Progenitor cell of endocrine pancreas (in vitro differentiated cells): ENCODE measurements around the gene MSANTD2. TPM values are rescaled to one million over a fixed set of nuclear protein-coding genes. Genes with fewer than 3 reads are reported as not detected.
"Not testable (repeated sequence)": the region's sequence is repeated elsewhere in the genome, so short reads cannot be mapped to it uniquely, and the experiment has no call there.

ENCODE experiments used
- DNase-seq: peaks from one replicate; pipeline ENCODE4 v3.0.0; 2021; ENCODE audit warnings: low spot score; ENCODE audit not compliant: unreplicated experiment
- H3K27ac Mint-ChIP-seq: 2 replicates; pipeline ENCODE4 v1.8.0; 2021; ENCODE audit warnings: mild to moderate bottlenecking, moderate library complexity, mixed read lengths
- H3K27me3 Mint-ChIP-seq: 2 replicates; pipeline ENCODE4 v1.8.0; 2021; ENCODE audit warnings: mixed read lengths
- H3K36me3 Mint-ChIP-seq: 2 replicates; pipeline ENCODE4 v1.8.0; 2022; ENCODE audit warnings: mixed read lengths; ENCODE audit not compliant: insufficient read depth
- H3K4me1 Mint-ChIP-seq: 2 replicates; pipeline ENCODE4 v1.8.0; 2021; ENCODE audit warnings: low read depth, mixed read lengths
- H3K4me3 Mint-ChIP-seq: 2 replicates; pipeline ENCODE4 v1.8.0; 2021; ENCODE audit warnings: low read depth, mild to moderate bottlenecking, moderate library complexity, mixed read lengths
- H3K9me3 Mint-ChIP-seq: 2 replicates; pipeline ENCODE4 v1.8.0; 2021; ENCODE audit warnings: low read depth, mixed read lengths
- total RNA-seq: library from RNA; stranded (reverse); gene quantifications from 2 replicates; pipeline ENCODE4 v1.2.1, GENCODE V29; 2021
- TF ChIP-seq, protein P1 (sequence below): fragments of 200-600 bp; sonication (generic); IDR thresholded peaks from one replicate; pipeline ENCODE4 v1.5.0; 2021; ENCODE audit warnings: antibody characterized with exemption, mild to moderate bottlenecking; ENCODE audit not compliant: unreplicated experiment

The MSANTD2 gene
- total RNA-seq, 1 donor from 2014 or later: 41.6 TPM

GRCh38 chr11:124776865-124777645 is 23.2 kb downstream of the MSANTD2 start:
- H3K4me3 Mint-ChIP-seq: no peak overlapping the region
- no peak overlapping the region for H3K27ac Mint-ChIP-seq
- peaks cover 17% of the 10 kb centered on the region for H3K36me3 Mint-ChIP-seq

GRCh38 chr11:124770959-124771358 is 29.2 kb downstream of the MSANTD2 start:
- not testable (repeated sequence) for H3K9me3 Mint-ChIP-seq, DNase-seq, H3K27ac Mint-ChIP-seq, H3K27me3 Mint-ChIP-seq, H3K4me3 Mint-ChIP-seq
- Mint-ChIP-seq H3K36me3 (peaks cover 17% of the 10 kb centered on the region), H3K4me1 (peaks cover 19% of the 10 kb centered on the region)

More at GRCh38 chr11:124776865-124777645, 23.2 kb downstream of the MSANTD2 start:
- Mint-ChIP-seq H3K4me1 (peaks cover 23% of the 10 kb centered on the region), H3K9me3 (peaks cover 2% of the 10 kb centered on the region), H3K27me3 (no peaks in the 10 kb centered on the region)
- TF ChIP-seq, protein P1, sequence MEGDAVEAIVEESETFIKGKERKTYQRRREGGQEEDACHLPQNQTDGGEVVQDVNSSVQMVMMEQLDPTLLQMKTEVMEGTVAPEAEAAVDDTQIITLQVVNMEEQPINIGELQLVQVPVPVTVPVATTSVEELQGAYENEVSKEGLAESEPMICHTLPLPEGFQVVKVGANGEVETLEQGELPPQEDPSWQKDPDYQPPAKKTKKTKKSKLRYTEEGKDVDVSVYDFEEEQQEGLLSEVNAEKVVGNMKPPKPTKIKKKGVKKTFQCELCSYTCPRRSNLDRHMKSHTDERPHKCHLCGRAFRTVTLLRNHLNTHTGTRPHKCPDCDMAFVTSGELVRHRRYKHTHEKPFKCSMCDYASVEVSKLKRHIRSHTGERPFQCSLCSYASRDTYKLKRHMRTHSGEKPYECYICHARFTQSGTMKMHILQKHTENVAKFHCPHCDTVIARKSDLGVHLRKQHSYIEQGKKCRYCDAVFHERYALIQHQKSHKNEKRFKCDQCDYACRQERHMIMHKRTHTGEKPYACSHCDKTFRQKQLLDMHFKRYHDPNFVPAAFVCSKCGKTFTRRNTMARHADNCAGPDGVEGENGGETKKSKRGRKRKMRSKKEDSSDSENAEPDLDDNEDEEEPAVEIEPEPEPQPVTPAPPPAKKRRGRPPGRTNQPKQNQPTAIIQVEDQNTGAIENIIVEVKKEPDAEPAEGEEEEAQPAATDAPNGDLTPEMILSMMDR: no peak
- no peak for DNase-seq

- Mint-ChIP-seq H3K9me3 (no peaks in the 10 kb centered on the region), H3K27ac (peak overlapping the region; percentile 52), H3K36me3 (peaks cover 15% of the 10 kb centered on the region), H3K27me3 (no peaks in the 10 kb centered on the region), H3K4me1 (peaks cover 11% of the 10 kb centered on the region), H3K4me3 (no peak overlapping the region)
- TF ChIP-seq, protein P1: no peak
- DNase-seq: no peak
Measured at GRCh38 chr11:124769806-124770774, 30.1 kb downstream of the MSANTD2 start.

GRCh38 chr11:124768914-124769313 is 31.3 kb downstream of the MSANTD2 start:
- Mint-ChIP-seq H3K4me1 (peaks cover 9% of the 10 kb centered on the region), H3K27me3 (no peaks in the 10 kb centered on the region), H3K27ac (no peak overlapping the region), H3K9me3 (no peaks in the 10 kb centered on the region), H3K4me3 (no peak overlapping the region), H3K36me3 (peaks cover 15% of the 10 kb centered on the region)
- no peak for DNase-seq
- TF ChIP-seq, protein P1: no peak

GRCh38 chr11:124766156-124766555 is 34.0 kb downstream of the MSANTD2 start:
- Mint-ChIP-seq H3K4me1 (peaks cover 16% of the 10 kb centered on the region), H3K4me3 (no peak overlapping the region), H3K27me3 (peaks cover 11% of the 10 kb centered on the region), H3K9me3 (no peaks in the 10 kb centered on the region), H3K27ac (no peak overlapping the region), H3K36me3 (peaks cover 8% of the 10 kb centered on the region)
- DNase-seq: no peak
- TF ChIP-seq, protein P1: no peak
